Muscle layer of duodenum (tissue), 2 donors: Measurements from ENCODE around the gene UMAD1.

ENCODE experiments used
- H3K27ac ChIP-seq: one replicate; pipeline ENCODE4 v1.7.0; 2013; ENCODE audit warnings: mild to moderate bottlenecking, low read length
- H3K27me3 ChIP-seq: one replicate; pipeline ENCODE4 v1.7.0; 2013; ENCODE audit warnings: low read depth, mild to moderate bottlenecking, control low read depth, low read length
- H3K36me3 ChIP-seq, 2 donors: one replicate each; pipeline ENCODE4 v1.7.0; 2013; ENCODE audit warnings: low read length in 2 of 2, control low read depth in 1 of 2, mild to moderate bottlenecking in 1 of 2; ENCODE audit not compliant: insufficient read depth in 2 of 2, control insufficient read depth in 1 of 2
- H3K4me1 ChIP-seq, 2 donors: one replicate each; pipeline ENCODE4 v1.7.0; 2013; ENCODE audit warnings: low read length in 2 of 2, mild to moderate bottlenecking in 2 of 2, control low read depth in 1 of 2, moderate library complexity in 1 of 2; ENCODE audit not compliant: insufficient read depth in 2 of 2, control insufficient read depth in 1 of 2
- H3K4me3 ChIP-seq, 2 donors: one replicate each; pipeline ENCODE4 v1.7.0; 2013; ENCODE audit warnings: low read length in 2 of 2, low read depth in 1 of 2, mild to moderate bottlenecking in 1 of 2
- H3K9me3 ChIP-seq, 2 donors: one replicate each; pipeline ENCODE4 v1.7.0; 2013; ENCODE audit warnings: low read length in 2 of 2, control low read depth in 1 of 2, mild to moderate bottlenecking in 1 of 2; ENCODE audit not compliant: control insufficient read depth in 1 of 2
- donor health status: healthy.

UMAD1 gene

DNA sequence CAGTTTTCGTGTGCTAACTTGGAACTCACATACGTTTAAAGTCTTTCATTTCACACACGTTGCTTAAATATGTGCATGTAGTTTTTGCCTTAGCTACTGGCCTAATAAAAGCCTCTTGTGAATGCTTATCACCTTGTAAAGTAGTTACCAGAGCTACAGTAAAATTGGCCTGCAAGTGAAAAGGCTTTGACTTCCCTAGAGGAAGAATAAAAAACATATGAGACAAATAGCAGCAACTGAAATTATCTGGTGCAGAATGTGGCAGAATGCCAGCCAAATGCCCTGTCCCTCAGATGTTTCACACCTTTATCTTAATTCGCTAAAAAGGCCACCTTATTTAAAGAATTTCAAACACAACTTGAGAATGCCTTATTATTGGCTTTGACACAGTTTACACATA is 105.9 kb downstream of the UMAD1 start:
- Histone ChIP-seq H3K4me3 (no peak overlapping the region), H3K27ac (no peak overlapping the region), H3K27me3 (no peaks in the 10 kb centered on the region)

DNA sequence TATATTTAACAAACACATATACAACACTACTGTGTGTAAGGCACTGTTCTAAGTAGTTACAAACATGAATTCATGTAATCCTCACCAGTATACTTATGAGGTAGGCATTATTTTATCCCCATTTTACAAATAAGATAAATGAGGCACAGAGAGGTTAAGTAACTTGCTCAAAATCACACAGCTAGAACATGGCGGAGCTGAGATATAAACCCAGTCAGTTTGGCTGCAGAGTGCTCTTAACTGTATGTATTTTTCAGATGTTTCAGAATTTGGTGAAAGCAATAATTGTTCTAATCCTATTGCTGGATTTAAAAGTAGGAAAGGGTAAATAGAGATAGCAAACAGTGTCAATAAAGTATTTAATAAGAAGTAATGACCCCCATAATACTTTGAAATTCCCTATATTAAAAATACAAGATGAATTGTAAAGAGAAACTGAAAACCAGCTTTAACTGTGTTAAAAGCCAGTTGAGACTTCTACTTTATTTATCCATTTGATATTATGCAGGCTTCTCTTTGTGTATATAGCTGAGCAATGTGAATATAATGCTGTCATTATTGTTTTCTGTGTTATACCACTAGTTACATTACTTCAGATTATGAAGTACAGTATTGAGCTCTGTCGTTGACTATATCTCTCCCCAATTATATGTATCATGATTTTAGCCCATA is 110.2 kb downstream of the UMAD1 start:
- H3K9me3 ChIP-seq, result no peaks in the 10 kb centered on the region
- peak overlapping the region; percentile 23 to 26 for H3K4me3 ChIP-seq
- H3K36me3 ChIP-seq, result no peaks in the 10 kb centered on the region
- H3K27me3 ChIP-seq, result no peaks in the 10 kb centered on the region
- H3K27ac ChIP-seq, result no peak overlapping the region
- H3K4me1 ChIP-seq, result peaks cover 16 to 31% of the 10 kb centered on the region in 2 donors

More for the DNA sequence above, 105.9 kb downstream of the UMAD1 start:
- Histone ChIP-seq H3K9me3 (no peaks in the 10 kb centered on the region), H3K4me1 (peaks cover 12 to 25% of the 10 kb centered on the region in 2 donors), H3K36me3 (no peaks in the 10 kb centered on the region)

DNA sequence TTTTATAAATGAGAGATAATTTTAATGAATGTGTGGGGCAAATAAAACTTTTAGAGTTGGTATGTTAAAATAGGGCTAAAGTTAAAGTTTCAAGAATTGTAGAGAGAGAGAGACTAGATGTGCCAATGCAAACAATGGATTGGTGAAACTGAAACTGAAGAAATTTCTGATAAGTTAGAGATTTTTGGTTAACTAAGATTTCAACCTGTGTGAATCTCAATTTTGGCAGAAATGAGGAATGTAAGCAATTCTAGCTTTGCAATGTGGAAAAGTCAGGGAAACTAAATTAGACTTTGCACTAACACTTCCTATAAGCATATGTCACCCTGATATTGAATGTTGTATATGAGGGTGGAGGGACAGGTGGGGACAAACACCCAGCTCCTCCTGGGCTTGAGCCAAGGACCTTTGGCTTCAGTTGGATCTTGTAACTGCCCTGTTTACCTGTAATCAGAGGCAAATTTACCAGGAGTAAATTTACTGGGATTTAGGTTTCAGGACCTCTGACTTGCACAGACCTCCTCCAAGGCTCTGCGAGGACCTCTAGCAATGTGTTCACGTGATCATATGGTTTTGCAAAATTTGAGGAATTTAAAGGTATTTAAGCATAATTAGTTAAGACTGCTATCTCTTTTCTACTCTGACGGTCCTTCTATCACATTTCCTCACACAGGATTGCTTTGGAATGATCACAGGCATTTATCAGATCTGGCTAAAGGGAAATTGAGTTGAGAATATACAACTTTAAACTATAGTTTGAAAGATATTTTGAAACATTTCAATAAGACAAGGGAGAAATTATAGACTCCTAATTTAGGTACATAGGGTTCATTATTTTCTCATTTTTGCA is 110.9 kb downstream of the UMAD1 start:
- Histone ChIP-seq H3K36me3 (no peaks in the 10 kb centered on the region), H3K9me3 (no peaks in the 10 kb centered on the region), H3K4me3 (peak overlapping the region; percentile 23 to 26), H3K27me3 (no peaks in the 10 kb centered on the region), H3K27ac (no peak overlapping the region), H3K4me1 (peaks cover 16 to 23% of the 10 kb centered on the region in 2 donors)

DNA sequence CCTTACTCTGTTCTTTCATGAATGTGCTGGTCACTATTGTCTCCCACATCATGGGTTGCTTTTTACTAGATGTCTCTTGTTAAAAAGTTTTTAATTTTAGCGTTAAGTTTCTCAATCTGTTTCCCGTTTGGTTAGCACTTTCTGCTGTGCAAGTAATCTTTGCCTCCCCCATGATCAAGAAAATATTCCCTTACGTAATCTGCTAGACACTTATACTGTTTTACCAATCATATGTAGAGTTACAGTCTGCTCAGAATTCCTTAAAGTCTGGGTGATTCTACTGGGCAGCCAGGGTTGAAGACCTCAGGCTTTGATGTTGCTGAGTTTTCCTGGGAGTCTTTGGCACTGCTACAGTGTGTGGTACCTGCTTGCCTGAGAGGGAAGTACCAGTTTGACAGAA is 116.0 kb downstream of the UMAD1 start:
- Histone ChIP-seq H3K36me3 (no peaks in the 10 kb centered on the region), H3K4me3 (no peak overlapping the region), H3K27ac (no peak overlapping the region), H3K27me3 (no peaks in the 10 kb centered on the region), H3K4me1 (peaks cover 3 to 11% of the 10 kb centered on the region in 2 donors), H3K9me3 (no peaks in the 10 kb centered on the region)

DNA sequence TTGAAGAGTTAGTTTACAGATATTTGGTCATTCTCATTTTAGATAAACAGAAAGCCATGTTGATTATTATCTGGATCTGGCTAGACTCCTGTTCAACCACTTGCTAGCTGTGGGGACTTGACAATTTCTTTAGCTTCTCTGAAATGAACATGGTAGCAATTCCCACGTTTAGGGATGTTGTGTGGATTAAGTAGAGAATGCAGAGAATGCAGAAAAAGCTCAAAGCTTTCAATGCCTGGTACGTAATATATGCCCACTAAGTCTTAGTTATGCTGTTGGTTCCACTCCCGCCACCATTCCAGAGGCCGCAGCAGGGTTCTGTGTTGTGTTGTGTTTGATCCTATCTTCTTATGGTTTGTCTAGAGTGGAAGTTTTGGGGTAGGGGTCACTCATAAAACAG is 117.0 kb downstream of the UMAD1 start:
- no peaks in the 10 kb centered on the region for H3K27me3 ChIP-seq

GRCh38 chr7:7761340-7761973 is 120.9 kb downstream of the UMAD1 start:
- H3K27ac ChIP-seq, result peak overlapping the region; percentile 86
- no peaks in the 10 kb centered on the region for H3K27me3 ChIP-seq
- no peaks in the 10 kb centered on the region for H3K36me3 ChIP-seq
- H3K4me3 ChIP-seq, result peak overlapping the region; percentile 65 to 78
- H3K4me1 ChIP-seq, result peaks cover 0 to 16% of the 10 kb centered on the region in 2 donors
- H3K9me3 ChIP-seq, result no peaks in the 10 kb centered on the region

More for the DNA sequence above, 117.0 kb downstream of the UMAD1 start:
- no peaks in the 10 kb centered on the region for H3K36me3 ChIP-seq
- H3K27ac ChIP-seq, result no peak overlapping the region
- peaks cover 0 to 8% of the 10 kb centered on the region in 2 donors for H3K4me1 ChIP-seq
- H3K4me3 ChIP-seq, result no peak overlapping the region
- no peaks in the 10 kb centered on the region for H3K9me3 ChIP-seq

GRCh38 chr7:7761974-7762779 is 121.6 kb downstream of the UMAD1 start:
- Histone ChIP-seq H3K9me3 (no peaks in the 10 kb centered on the region), H3K27me3 (no peaks in the 10 kb centered on the region), H3K4me3 (peak overlapping the region; percentile 65 to 78), H3K27ac (peak overlapping the region; percentile 86), H3K36me3 (no peaks in the 10 kb centered on the region), H3K4me1 (peaks cover 0 to 18% of the 10 kb centered on the region in 2 donors)

DNA sequence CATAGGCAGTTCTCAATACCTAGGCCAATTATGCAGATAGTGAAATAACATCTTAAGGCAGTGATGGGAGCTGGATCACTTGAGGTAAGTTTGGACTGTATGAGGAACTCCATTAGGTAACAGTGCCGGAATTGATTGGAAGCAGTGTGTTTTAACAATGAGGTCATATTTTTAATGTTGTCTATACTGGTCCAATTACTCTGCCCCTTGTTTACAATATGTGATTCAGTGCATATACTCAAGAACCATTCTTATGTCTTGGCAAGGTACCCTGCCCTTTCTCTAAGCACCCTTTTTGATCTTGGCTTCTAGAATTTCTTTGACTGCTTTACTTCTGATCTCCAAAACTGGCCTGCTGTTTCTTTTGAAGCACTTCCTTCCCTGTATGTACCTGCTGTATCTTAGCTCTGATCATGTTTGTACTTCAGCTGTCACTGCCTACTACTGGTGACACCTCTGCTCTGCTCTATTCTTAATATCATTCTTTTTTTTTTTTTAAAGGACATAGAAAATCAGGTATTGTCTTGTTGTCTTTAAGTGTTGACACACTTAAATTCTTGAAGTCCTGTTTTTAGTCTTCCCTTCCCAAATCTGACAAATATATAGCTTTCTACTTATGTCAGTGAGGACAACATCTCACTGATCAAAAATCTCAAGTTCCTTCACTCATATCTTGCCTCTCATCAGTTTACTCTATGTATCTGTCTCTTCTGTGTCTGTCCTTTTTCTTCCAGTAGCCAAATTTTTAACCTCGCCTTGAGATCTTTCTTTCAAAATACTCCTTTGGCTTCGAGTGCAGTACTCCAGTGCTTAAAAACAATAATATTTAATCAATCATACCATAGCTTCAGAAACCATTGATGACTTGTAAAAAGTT is 124.2 kb downstream of the UMAD1 start:
- Histone ChIP-seq H3K27ac (peak overlapping the region; percentile 47), H3K27me3 (no peaks in the 10 kb centered on the region), H3K4me1 (peaks cover 4 to 33% of the 10 kb centered on the region in 2 donors), H3K36me3 (no peaks in the 10 kb centered on the region), H3K4me3 (no peak overlapping the region), H3K9me3 (no peaks in the 10 kb centered on the region)

GRCh38 chr7:7765422-7765821 is 124.9 kb downstream of the UMAD1 start:
- Histone ChIP-seq H3K27ac (no peak overlapping the region), H3K27me3 (no peaks in the 10 kb centered on the region), H3K4me3 (no peak overlapping the region), H3K9me3 (no peaks in the 10 kb centered on the region), H3K36me3 (no peaks in the 10 kb centered on the region), H3K4me1 (peaks cover 4 to 33% of the 10 kb centered on the region in 2 donors)

DNA sequence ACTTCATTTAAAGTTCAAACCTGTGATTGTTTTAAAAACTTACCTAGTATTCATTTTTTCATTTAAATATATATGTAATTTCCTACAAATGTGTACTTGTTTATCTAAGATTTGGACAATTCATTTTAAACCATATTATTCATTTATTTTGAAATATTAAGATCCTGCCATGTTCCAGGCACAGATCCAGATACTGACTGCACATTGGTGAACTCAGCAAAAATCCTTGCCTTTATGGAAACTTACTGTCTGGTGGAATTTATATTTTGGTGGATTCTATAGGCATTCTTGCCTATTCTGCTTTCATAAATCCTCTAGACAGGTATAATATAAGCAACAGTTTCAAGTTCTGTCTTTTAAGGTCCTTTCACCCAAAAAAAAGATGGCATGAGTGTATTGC is 126.1 kb downstream of the UMAD1 start:
- no peaks in the 10 kb centered on the region for H3K36me3 ChIP-seq
- no peaks in the 10 kb centered on the region for H3K27me3 ChIP-seq
- H3K27ac ChIP-seq, result no peak overlapping the region
- no peaks in the 10 kb centered on the region for H3K9me3 ChIP-seq
- peaks cover 4 to 33% of the 10 kb centered on the region in 2 donors for H3K4me1 ChIP-seq
- no peak overlapping the region for H3K4me3 ChIP-seq
